CD4-positive, alpha-beta T cell (primary cell): ENCODE data around the gene POT1. TPM values are rescaled to one million over a fixed set of nuclear protein-coding genes. Genes with fewer than 3 reads are reported as not detected.

Source experiments
- ATAC-seq: fragments of 200-7000 bp; cut with Tn5 transposase; one replicate; pipeline ENCODE4 v1.10.0; 2022; ENCODE audit warnings: mild to moderate bottlenecking; ENCODE audit not compliant: poor library complexity
- CTCF ChIA-PET: fragments of 350-600 bp; sonication (Branson Sonifier 250); formaldehyde crosslinking; loops from one replicate; lab custom pipeline; 2021; ENCODE audit warnings: antibody characterized with exemption, inconsistent platforms; lab: Charles Lee
- POLR2A ChIA-PET: fragments of 350-600 bp; sonication (Branson Sonifier 250); formaldehyde crosslinking; loops from one replicate; lab custom pipeline; 2021; ENCODE audit warnings: antibody characterized with exemption, inconsistent platforms; lab: Charles Lee
- DNase-seq, 14 experiments: peaks; one replicate each; pipeline ENCODE4 v3.0.0-alpha.2; 2013 to 2020; ENCODE audit warnings: mixed read lengths in 2 of 14
- H3K27ac ChIP-seq, 2 donors: one replicate each; pipeline versions ENCODE4 v1.5.1 to v1.7.0; 2013; ENCODE audit warnings: low read length in 2 of 2, low read depth in 1 of 2, mild to moderate bottlenecking in 1 of 2
- H3K27me3 ChIP-seq, 2 experiments: 1 replicate in 1 of 2; 2 replicates in 1 of 2; pipeline versions ENCODE4 v1.6.1 to v1.7.0; 2013; ENCODE audit warnings: low read length in 2 of 2, control low read depth in 1 of 2, mild to moderate bottlenecking in 1 of 2, moderate library complexity in 1 of 2; ENCODE audit not compliant: insufficient read depth in 2 of 2, control insufficient read depth in 1 of 2
- H3K36me3 ChIP-seq: one replicate; pipeline ENCODE4 v1.6.1; 2013; ENCODE audit warnings: low read length, control low read depth; ENCODE audit not compliant: insufficient read depth
- H3K4me1 ChIP-seq: one replicate; pipeline ENCODE4 v1.6.1; 2013; ENCODE audit warnings: low read length, control low read depth; ENCODE audit not compliant: insufficient read depth
- H3K4me3 ChIP-seq: one replicate; pipeline ENCODE4 v1.5.1; 2013; ENCODE audit warnings: mild to moderate bottlenecking, low read length, moderate library complexity
- H3K9me3 ChIP-seq, 2 experiments: 1 replicate in 1 of 2; 2 replicates in 1 of 2; pipeline versions ENCODE4 v1.6.1 to v1.7.0; 2013; ENCODE audit warnings: low read length in 2 of 2, mild to moderate bottlenecking in 2 of 2, control low read depth in 1 of 2, moderate library complexity in 1 of 2; ENCODE audit not compliant: control insufficient read depth in 1 of 2, insufficient read depth in 1 of 2
- H3K27ac Mint-ChIP-seq: one replicate; pipeline ENCODE4 v1.8.0; 2020; ENCODE audit warnings: mixed read lengths
- H3K27me3 Mint-ChIP-seq: one replicate; pipeline ENCODE4 v1.8.0; 2021; ENCODE audit warnings: mixed read lengths
- H3K36me3 Mint-ChIP-seq: one replicate; pipeline ENCODE4 v1.8.0; 2021; ENCODE audit warnings: low read depth, mixed read lengths
- H3K4me1 Mint-ChIP-seq: one replicate; pipeline ENCODE4 v1.8.0; 2021; ENCODE audit warnings: low read depth, mixed read lengths
- H3K4me3 Mint-ChIP-seq: one replicate; pipeline ENCODE4 v1.8.0; 2020; ENCODE audit warnings: mild to moderate bottlenecking, mixed read lengths
- H3K9me3 Mint-ChIP-seq: one replicate; pipeline ENCODE4 v1.8.0; 2020; ENCODE audit warnings: mixed read lengths
- CTCF ChIP-seq: fragments of 200-600 bp; IDR thresholded peaks from one replicate; pipeline ENCODE4 v1.8.0; 2022; ENCODE audit warnings: antibody characterized with exemption, mild to moderate bottlenecking
- intact Hi-C, 2 experiments: fragments of 100-400 bp; cut with DNase I in 1 of 2; cut with micrococcal nuclease in 1 of 2; formaldehyde crosslinking; loops; one replicate each; pipeline versions ENCODE4 v1.15.1 to v1.9.0; 2023 to 2025; cut with DNase I, micrococcal nuclease
- total RNA-seq, 174 experiments: library from RNA in 2 of 174; stranded (reverse) in 2 of 174; gene quantifications; one replicate each; pipeline ENCODE4 v1.2.3 and lab custom pipeline; 2021 to 2026

The POT1 gene
- total RNA-seq, 2 experiments from 2014 or later = 8.0 to 8.3 TPM

GRCh38 chr7:124773938-124774337 lies 155.7 kb downstream of the POT1 start:
- Histone ChIP-seq H3K27me3 (no peaks in the 10 kb centered on the region), H3K4me1 (no peaks in the 10 kb centered on the region), H3K4me3 (no peak overlapping the region), H3K36me3 (no peaks in the 10 kb centered on the region), H3K27ac (no peak overlapping the region), H3K9me3 (no peaks in the 10 kb centered on the region)
- ChIA-PET POLR2A (no interaction called here), CTCF (no interaction called here)
- intact Hi-C loops = no loop called here
- no peak overlapping the region for H3K27ac Mint-ChIP-seq
- no peaks in the 10 kb centered on the region for H3K9me3 Mint-ChIP-seq
- H3K4me3 Mint-ChIP-seq = no peak overlapping the region
- H3K36me3 Mint-ChIP-seq = no peaks in the 10 kb centered on the region
- DNase-seq (no peak), ATAC-seq (no peak)
- H3K4me1 Mint-ChIP-seq = no peaks in the 10 kb centered on the region
- no peak for TF ChIP-seq CTCF
- peaks cover 46% of the 10 kb centered on the region for H3K27me3 Mint-ChIP-seq

- TF ChIP-seq CTCF = no peak
- no peaks in the 10 kb centered on the region for H3K36me3 Mint-ChIP-seq
- H3K4me1 Mint-ChIP-seq = no peaks in the 10 kb centered on the region
- DNase-seq (no peak), ATAC-seq (no peak)
- H3K9me3 ChIP-seq = no peaks in the 10 kb centered on the region
- no peak overlapping the region for H3K4me3 Mint-ChIP-seq
- no peaks in the 10 kb centered on the region for H3K4me1 ChIP-seq
- H3K27ac ChIP-seq = no peak overlapping the region
- POLR2A ChIA-PET = no interaction called here
- H3K4me3 ChIP-seq = no peak overlapping the region
- H3K9me3 Mint-ChIP-seq = no peaks in the 10 kb centered on the region
- no peaks in the 10 kb centered on the region for H3K36me3 ChIP-seq
- peaks cover 44% of the 10 kb centered on the region for H3K27me3 Mint-ChIP-seq
- intact Hi-C loops = no loop called here
- H3K27me3 ChIP-seq = no peaks in the 10 kb centered on the region
- no peak overlapping the region for H3K27ac Mint-ChIP-seq
- CTCF ChIA-PET = no interaction called here
These were observed 156.3 kb downstream of the POT1 start for GRCh38 chr7:124773339-124773738.

Other genes starting within 250 kb of the POT1 start
- gene GPR37, start 164.0 kb downstream of the POT1 start, total RNA-seq = not detected